H9 (cell line): Measurements from ENCODE around the gene IZUMO2. TPM values are rescaled to one million over a fixed set of nuclear protein-coding genes. Genes with fewer than 3 reads are reported as not detected.

Source experiments
- DNase-seq: peaks from one replicate; pipeline ENCODE4 v3.0.0-alpha.2; 2017
- H2AFZ ChIP-seq: one replicate; pipeline ENCODE4 v1.6.1; 2013; ENCODE audit warnings: mild to moderate bottlenecking, low read length, control low read depth, moderate library complexity
- H2AK5ac ChIP-seq: 2 replicates; pipeline ENCODE4 v1.6.1; 2013; ENCODE audit warnings: low read length, control low read depth, mixed read lengths; ENCODE audit not compliant: insufficient read length
- H2BK120ac ChIP-seq: one replicate; pipeline ENCODE4 v1.6.1; 2013; ENCODE audit warnings: low read depth, mild to moderate bottlenecking, low read length, control low read depth, inconsistent platforms; ENCODE audit not compliant: poor library complexity, severe bottlenecking
- H2BK12ac ChIP-seq: 2 replicates; pipeline ENCODE4 v1.6.1; 2013; ENCODE audit warnings: low read length, control low read depth, mixed read lengths, low read depth; ENCODE audit not compliant: insufficient read length
- H2BK15ac ChIP-seq: 2 replicates; pipeline ENCODE4 v1.6.1; 2013; ENCODE audit warnings: low read depth, low read length, control low read depth
- H2BK20ac ChIP-seq: one replicate; pipeline ENCODE4 v1.6.1; 2013; ENCODE audit warnings: low read depth, mild to moderate bottlenecking, low read length, control low read depth, inconsistent platforms; ENCODE audit not compliant: poor library complexity, severe bottlenecking
- H2BK5ac ChIP-seq: 2 replicates; pipeline ENCODE4 v1.6.1; 2013; ENCODE audit warnings: low read length, control low read depth, mixed read lengths; ENCODE audit not compliant: insufficient read length
- H3K14ac ChIP-seq: 2 replicates; pipeline ENCODE4 v1.6.1; 2013; ENCODE audit warnings: low read length, control low read depth; ENCODE audit not compliant: insufficient read depth
- H3K18ac ChIP-seq: 2 replicates; pipeline ENCODE4 v1.6.1; 2013; ENCODE audit warnings: low read depth, mild to moderate bottlenecking, mixed read lengths, low read length, control low read depth; ENCODE audit not compliant: insufficient read length
- H3K23ac ChIP-seq: 2 replicates; pipeline ENCODE4 v1.6.1; 2013; ENCODE audit warnings: low read length, control low read depth, mixed read lengths, low read depth; ENCODE audit not compliant: insufficient read length
- H3K23me2 ChIP-seq: 2 replicates; pipeline ENCODE4 v1.6.1; 2013; ENCODE audit warnings: low read depth, mild to moderate bottlenecking, mixed read lengths, low read length, control low read depth; ENCODE audit not compliant: insufficient read length, poor library complexity, severe bottlenecking
- H3K27ac ChIP-seq: 2 replicates; pipeline ENCODE4 v1.5.1; 2013; ENCODE audit warnings: low read length, control low read depth, mixed read lengths, low read depth; ENCODE audit not compliant: insufficient read length
- H3K27me3 ChIP-seq: 2 replicates; pipeline ENCODE4 v1.6.1; 2013; ENCODE audit warnings: low read length, control low read depth, inconsistent platforms; ENCODE audit not compliant: insufficient read depth
- H3K4ac ChIP-seq: 2 replicates; pipeline ENCODE4 v1.6.1; 2013; ENCODE audit warnings: low read depth, mild to moderate bottlenecking, control low read depth, inconsistent platforms, low read length, moderate library complexity
- H3K4me1 ChIP-seq: 2 replicates; pipeline ENCODE4 v1.6.1; 2013; ENCODE audit warnings: low read length, control low read depth, inconsistent platforms; ENCODE audit not compliant: insufficient read depth
- H3K4me2 ChIP-seq: 2 replicates; pipeline ENCODE4 v1.6.1; 2013; ENCODE audit warnings: low read length, control low read depth, mixed read lengths; ENCODE audit not compliant: insufficient read length, insufficient read depth
- H3K56ac ChIP-seq: 2 replicates; pipeline ENCODE4 v1.6.1; 2013; ENCODE audit warnings: low read depth, mild to moderate bottlenecking, mixed read lengths, low read length, control low read depth; ENCODE audit not compliant: insufficient read length
- H3K79me1 ChIP-seq: 2 replicates; pipeline ENCODE4 v1.6.1; 2013; ENCODE audit warnings: low read depth, mild to moderate bottlenecking, moderate library complexity, low read length, control low read depth, inconsistent platforms; ENCODE audit not compliant: insufficient read depth, poor library complexity, severe bottlenecking
- H3K79me2 ChIP-seq: 2 replicates; pipeline ENCODE4 v1.6.1; 2013; ENCODE audit warnings: low read length, control low read depth, inconsistent platforms; ENCODE audit not compliant: insufficient read depth
- H3K9ac ChIP-seq: 2 replicates; pipeline ENCODE4 v1.6.1; 2013; ENCODE audit warnings: low read length, control low read depth, mixed read lengths; ENCODE audit not compliant: insufficient read length; ENCODE audit errors: extremely low read depth
- H3K9me3 ChIP-seq: one replicate; pipeline ENCODE4 v1.6.1; 2013; ENCODE audit warnings: low read depth, low read length, inconsistent platforms; ENCODE audit not compliant: control insufficient read depth
- H3T11ph ChIP-seq: one replicate; pipeline ENCODE4 v1.6.1; 2013; ENCODE audit warnings: mild to moderate bottlenecking, low read length, control low read depth, inconsistent platforms
- H4K20me1 ChIP-seq: one replicate; pipeline ENCODE4 v1.6.1; 2013; ENCODE audit not compliant: control insufficient read depth, insufficient read length, insufficient read depth
- H4K5ac ChIP-seq: 2 replicates; pipeline ENCODE4 v1.6.1; 2013; ENCODE audit warnings: low read depth, mild to moderate bottlenecking, mixed read lengths, low read length, control low read depth; ENCODE audit not compliant: insufficient read length
- H4K8ac ChIP-seq: replicated peaks from 2 replicates; pipeline ENCODE4 v1.6.1; 2013; ENCODE audit warnings: low read length, control low read depth, mixed read lengths, low read depth; ENCODE audit not compliant: insufficient read length
- H4K91ac ChIP-seq: 2 replicates; pipeline ENCODE4 v1.6.1; 2013; ENCODE audit warnings: low read depth, mild to moderate bottlenecking, moderate library complexity, mixed read lengths, low read length, control low read depth; ENCODE audit not compliant: insufficient read length
- H3K27ac Mint-ChIP-seq, 3 experiments: 2 replicates in 2 of 3; 3 replicates in 1 of 3; pipeline ENCODE4 v1.8.0; 2020 to 2021; ENCODE audit warnings: mixed read lengths in 3 of 3, mild to moderate bottlenecking in 1 of 3, moderate library complexity in 1 of 3
- H3K27me3 Mint-ChIP-seq: 2 replicates; pipeline ENCODE4 v1.8.0; 2021; ENCODE audit warnings: low read depth, mild to moderate bottlenecking, moderate library complexity, mixed read lengths
- H3K36me3 Mint-ChIP-seq, 3 experiments: 2 replicates in 2 of 3; 3 replicates in 1 of 3; pipeline ENCODE4 v1.8.0; 2020 to 2021; ENCODE audit warnings: low read depth in 3 of 3, mixed read lengths in 3 of 3; ENCODE audit not compliant: insufficient read depth in 1 of 3
- H3K4me1 Mint-ChIP-seq, 2 experiments: 2 replicates each; pipeline ENCODE4 v1.8.0; 2020; ENCODE audit warnings: mixed read lengths in 2 of 2
- H3K4me3 Mint-ChIP-seq, 2 experiments: 2 replicates in 1 of 2; 3 replicates in 1 of 2; pipeline ENCODE4 v1.8.0; 2020 to 2021; ENCODE audit warnings: mild to moderate bottlenecking in 2 of 2, mixed read lengths in 2 of 2, moderate library complexity in 1 of 2
- H3K9me3 Mint-ChIP-seq, 2 experiments: 2 replicates in 1 of 2; 3 replicates in 1 of 2; pipeline ENCODE4 v1.8.0; 2020; ENCODE audit warnings: mild to moderate bottlenecking in 2 of 2, mixed read lengths in 2 of 2, moderate library complexity in 1 of 2
- WGBS: extraction: QIAGEN DNeasy Blood & Tissue Kit; methylation state at CpG from one replicate; pipeline ENCODE4 v1.1.7; 2013; ENCODE audit warnings: missing lambda C conversion rate, low lambda C conversion rate, mixed read lengths; ENCODE audit not compliant: insufficient read length; ENCODE audit errors: extremely low coverage; 5-methylcytosine and 5-hydroxymethylcytosine counted together
- total RNA-seq: library from RNA; stranded (reverse); gene quantifications from 2 replicates; pipeline ENCODE4 v1.2.1, GENCODE V29; 2021
- TF ChIP-seq, protein P1 (sequence below): fragments of 200-600 bp; sonication (generic); conservative IDR thresholded peaks from 3 replicates; pipeline ENCODE4 v1.8.0; 2021; ENCODE audit warnings: antibody characterized with exemption, mild to moderate bottlenecking

The IZUMO2 gene
- total RNA-seq, 1 experiment from 2014 or later: not detected

DNA sequence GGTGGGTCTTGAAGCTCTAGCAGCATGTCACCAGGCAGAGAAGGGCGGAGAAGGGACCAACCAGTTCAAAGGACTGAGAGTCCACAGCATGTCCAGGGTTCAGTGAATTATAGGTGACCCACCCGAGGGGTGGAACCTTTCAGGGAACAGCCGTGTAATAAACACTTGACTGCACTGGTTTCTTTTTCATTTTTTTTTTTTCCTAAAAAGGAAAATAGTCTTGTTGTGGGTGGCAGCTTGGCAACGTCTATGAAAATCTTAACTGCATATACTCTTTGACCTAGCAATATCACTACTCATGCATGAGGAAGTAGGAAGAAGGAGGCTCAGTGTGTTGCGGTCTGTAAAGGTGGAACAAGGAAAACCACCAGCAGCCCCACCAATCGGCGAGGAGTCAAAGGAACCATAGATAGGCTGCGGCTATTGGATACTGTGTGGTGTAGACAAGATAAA lies 27.4 kb upstream of the IZUMO2 start:
- Histone ChIP-seq H3K4ac (no peak overlapping the region), H3K14ac (no peak overlapping the region), H4K20me1 (no peaks in the 10 kb centered on the region), H3K23ac (no peak overlapping the region), H2BK120ac (no peak overlapping the region), H3K27ac (no peak overlapping the region), H3K9me3 (no peaks in the 10 kb centered on the region), H3K4me1 (no peaks in the 10 kb centered on the region), H4K5ac (no peak overlapping the region), H2AK5ac (no peak overlapping the region), H2BK20ac (no peak overlapping the region), H3K79me1 (no peaks in the 10 kb centered on the region), H4K91ac (no peak overlapping the region), H2AFZ (no peak overlapping the region), H3K79me2 (no peaks in the 10 kb centered on the region), H3K23me2 (no peaks in the 10 kb centered on the region), H3K9ac (no peak overlapping the region), H3K56ac (no peak overlapping the region), H2BK5ac (no peak overlapping the region), H2BK12ac (no peak overlapping the region), H3K27me3 (no peaks in the 10 kb centered on the region), H2BK15ac (no peak overlapping the region), H3K4me2 (no peak overlapping the region), H3K18ac (no peak overlapping the region), H4K8ac (no peak overlapping the region), H3T11ph (no peak overlapping the region)
- no peak overlapping the region for H3K27ac Mint-ChIP-seq
- no CpG with 5 or more reads among the region's 8 CpGs for WGBS
- H3K9me3 Mint-ChIP-seq: peaks cover 2 to 21% of the 10 kb centered on the region in 2 experiments; a peak in 4 of 5 replicates
- H3K4me3 Mint-ChIP-seq: no peak overlapping the region
- TF ChIP-seq, protein P1, sequence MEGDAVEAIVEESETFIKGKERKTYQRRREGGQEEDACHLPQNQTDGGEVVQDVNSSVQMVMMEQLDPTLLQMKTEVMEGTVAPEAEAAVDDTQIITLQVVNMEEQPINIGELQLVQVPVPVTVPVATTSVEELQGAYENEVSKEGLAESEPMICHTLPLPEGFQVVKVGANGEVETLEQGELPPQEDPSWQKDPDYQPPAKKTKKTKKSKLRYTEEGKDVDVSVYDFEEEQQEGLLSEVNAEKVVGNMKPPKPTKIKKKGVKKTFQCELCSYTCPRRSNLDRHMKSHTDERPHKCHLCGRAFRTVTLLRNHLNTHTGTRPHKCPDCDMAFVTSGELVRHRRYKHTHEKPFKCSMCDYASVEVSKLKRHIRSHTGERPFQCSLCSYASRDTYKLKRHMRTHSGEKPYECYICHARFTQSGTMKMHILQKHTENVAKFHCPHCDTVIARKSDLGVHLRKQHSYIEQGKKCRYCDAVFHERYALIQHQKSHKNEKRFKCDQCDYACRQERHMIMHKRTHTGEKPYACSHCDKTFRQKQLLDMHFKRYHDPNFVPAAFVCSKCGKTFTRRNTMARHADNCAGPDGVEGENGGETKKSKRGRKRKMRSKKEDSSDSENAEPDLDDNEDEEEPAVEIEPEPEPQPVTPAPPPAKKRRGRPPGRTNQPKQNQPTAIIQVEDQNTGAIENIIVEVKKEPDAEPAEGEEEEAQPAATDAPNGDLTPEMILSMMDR: no peak
- no peaks in the 10 kb centered on the region for H3K4me1 Mint-ChIP-seq
- no peak for DNase-seq
- peaks cover 30% of the 10 kb centered on the region for H3K27me3 Mint-ChIP-seq
- H3K36me3 Mint-ChIP-seq: no peaks in the 10 kb centered on the region
